Measurements from ENCODE around the gene SUPT5H.
A peak's percentile ranks its signal among the peaks of the same experiment; 100 is the strongest.
"Not testable (repeated sequence)": the region's sequence is repeated elsewhere in the genome, so short reads cannot be mapped to it uniquely, and the experiment has no call there.

SUPT5H gene

GRCh38 chr19:39465956-39466747 lies 20.8 kb downstream of the SUPT5H start:
- DNase-seq (ENCODE audit: low read depth in 2 of 2): no peak

- DNase-seq (ENCODE audit: low read depth in 2 of 2): no peak
Measured at GRCh38 chr19:39467941-39468340, 22.6 kb downstream of the SUPT5H start.

- DNase-seq (ENCODE audit: low read depth in 2 of 2): no peak
Measured at GRCh38 chr19:39469036-39469435, 23.7 kb downstream of the SUPT5H start.

GRCh38 chr19:39469567-39469966 lies 24.2 kb downstream of the SUPT5H start:
- DNase-seq (ENCODE audit: low read depth in 2 of 2): no peak

- no peak for DNase-seq (ENCODE audit: low read depth in 2 of 2)
Measured at GRCh38 chr19:39470724-39471339, 25.4 kb downstream of the SUPT5H start.

- no peak for DNase-seq (ENCODE audit: low read depth in 2 of 2)
Measured at GRCh38 chr19:39471756-39472536, 26.6 kb downstream of the SUPT5H start.

GRCh38 chr19:39472746-39473442 lies 27.5 kb downstream of the SUPT5H start:
- no peak for DNase-seq (ENCODE audit: low read depth in 2 of 2)

GRCh38 chr19:39473443-39473960 lies 28.1 kb downstream of the SUPT5H start:
- no peak for DNase-seq (ENCODE audit: low read depth in 2 of 2)

GRCh38 chr19:39474139-39474620 lies 28.8 kb downstream of the SUPT5H start:
- DNase-seq (ENCODE audit: low read depth in 2 of 2): peak; percentile 47 to 61

- DNase-seq (ENCODE audit: low read depth in 2 of 2): no peak
Measured at GRCh38 chr19:39475748-39476147, 30.4 kb downstream of the SUPT5H start.

GRCh38 chr19:39479319-39479801 lies 34.0 kb downstream of the SUPT5H start:
- not testable (repeated sequence) for DNase-seq (ENCODE audit: low read depth in 2 of 2)

- no peak for DNase-seq (ENCODE audit: low read depth in 2 of 2)
Measured at GRCh38 chr19:39479916-39480315, 34.5 kb downstream of the SUPT5H start.

GRCh38 chr19:39480337-39481228 lies 35.2 kb downstream of the SUPT5H start, which contains the start of gene TIMM50:
TSS of gene TIMM50 (plus strand) at chr19:39480838. CDS start at chr19:39480854, 16 bp downstream.
- peak; percentile 95 to 100 for DNase-seq (ENCODE audit: low read depth in 2 of 2)

GRCh38 chr19:39481229-39481545 lies 35.8 kb downstream of the SUPT5H start:
- no peak for DNase-seq (ENCODE audit: low read depth in 2 of 2)

GRCh38 chr19:39481676-39482075 lies 36.3 kb downstream of the SUPT5H start:
- no peak for DNase-seq (ENCODE audit: low read depth in 2 of 2)

GRCh38 chr19:39483141-39483540 lies 37.8 kb downstream of the SUPT5H start:
- DNase-seq (ENCODE audit: low read depth in 2 of 2): no peak

- no peak for DNase-seq (ENCODE audit: low read depth in 2 of 2)
Measured at GRCh38 chr19:39489756-39490155, 44.4 kb downstream of the SUPT5H start.

- DNase-seq (ENCODE audit: low read depth in 2 of 2): no peak
Measured at GRCh38 chr19:39492225-39492624, 46.8 kb downstream of the SUPT5H start.

GRCh38 chr19:39492788-39493187 lies 47.4 kb downstream of the SUPT5H start:
- no peak for DNase-seq (ENCODE audit: low read depth in 2 of 2)

- DNase-seq (ENCODE audit: low read depth in 2 of 2): no peak
Measured at GRCh38 chr19:39494661-39495060, 49.3 kb downstream of the SUPT5H start.

Measured in stimulated activated CD4-positive, alpha-beta T cell treated with anti-CD3 and anti-CD28 coated beads, Interleukin-15, amount 100 ng/mL, for 48 hours (primary cell).